HG03442 (cell line): ENCODE results near the gene MLXIP.
"Not testable (repeated sequence)": the region's sequence is repeated elsewhere in the genome, so short reads cannot be mapped to it uniquely, and the experiment has no call there.

ENCODE experiments used
- ATAC-seq: cut with Tn5 transposase; IDR thresholded peaks from one replicate; pipeline ENCODE4 v1.9.1; 2021; ENCODE audit warnings: mild to moderate bottlenecking, moderate library complexity; ENCODE audit not compliant: unreplicated experiment

Gene MLXIP

DNA sequence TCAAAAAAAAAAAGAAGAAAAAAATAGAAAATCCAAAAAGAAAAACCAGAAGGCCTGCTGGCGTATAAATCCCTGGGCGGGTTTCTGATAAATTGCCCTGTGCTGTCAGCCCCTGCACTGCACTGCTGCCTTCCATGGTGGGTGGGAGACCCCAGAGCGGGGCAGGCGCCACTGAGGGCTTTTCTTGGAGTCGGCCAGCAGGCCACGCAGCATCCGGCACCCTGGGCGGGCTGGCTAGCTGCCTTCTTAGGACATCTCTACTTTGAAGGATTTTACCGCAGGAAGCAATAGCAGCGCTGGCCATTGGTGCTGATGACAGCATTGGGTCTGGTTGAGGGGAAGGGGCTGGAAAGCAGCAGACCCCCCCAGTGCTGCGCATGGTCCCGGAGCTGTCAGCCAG lies 66.3 kb downstream of the MLXIP start:
- no peak for ATAC-seq

DNA sequence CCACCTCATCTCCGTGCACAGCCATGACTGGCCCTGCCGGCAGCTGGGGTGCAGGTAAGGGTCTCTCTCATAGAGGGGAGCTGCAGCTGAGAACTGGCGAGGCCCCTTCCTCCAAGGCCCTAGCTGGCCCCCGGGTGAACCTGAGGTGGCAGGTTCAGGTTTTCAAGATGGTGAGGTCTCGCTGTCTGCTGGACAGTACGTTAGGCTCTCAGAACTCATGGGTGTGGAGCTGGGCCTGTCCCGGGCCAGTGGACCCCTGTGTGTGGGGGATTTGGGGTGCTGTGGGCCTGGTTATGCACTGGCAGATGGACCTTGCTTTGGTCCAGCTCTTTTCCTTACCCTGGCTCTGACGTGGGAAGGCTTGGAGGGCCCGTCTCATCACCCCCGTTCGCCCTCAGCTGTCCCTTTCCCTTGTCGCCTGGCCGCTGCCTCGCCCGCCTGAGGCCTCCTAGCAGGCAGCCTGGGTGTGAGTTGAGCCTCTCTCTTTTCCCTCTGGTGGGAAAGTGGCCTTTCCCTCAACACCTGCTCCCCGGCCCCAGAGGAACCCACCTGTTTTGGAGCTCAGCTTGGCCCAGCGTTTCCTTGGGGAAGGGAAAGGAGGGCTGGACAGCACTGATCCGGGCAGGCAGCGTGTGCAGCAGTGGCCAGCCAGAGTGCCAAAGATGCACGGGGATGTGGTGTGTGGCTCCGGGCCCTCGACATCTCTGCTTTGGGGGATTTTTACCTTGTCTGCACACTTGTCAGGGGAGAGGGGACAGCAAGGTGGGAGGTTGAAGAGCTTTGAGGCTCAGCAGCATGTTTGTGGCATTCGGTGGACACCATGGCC lies 67.2 kb downstream of the MLXIP start:
- ATAC-seq, result no peak

DNA sequence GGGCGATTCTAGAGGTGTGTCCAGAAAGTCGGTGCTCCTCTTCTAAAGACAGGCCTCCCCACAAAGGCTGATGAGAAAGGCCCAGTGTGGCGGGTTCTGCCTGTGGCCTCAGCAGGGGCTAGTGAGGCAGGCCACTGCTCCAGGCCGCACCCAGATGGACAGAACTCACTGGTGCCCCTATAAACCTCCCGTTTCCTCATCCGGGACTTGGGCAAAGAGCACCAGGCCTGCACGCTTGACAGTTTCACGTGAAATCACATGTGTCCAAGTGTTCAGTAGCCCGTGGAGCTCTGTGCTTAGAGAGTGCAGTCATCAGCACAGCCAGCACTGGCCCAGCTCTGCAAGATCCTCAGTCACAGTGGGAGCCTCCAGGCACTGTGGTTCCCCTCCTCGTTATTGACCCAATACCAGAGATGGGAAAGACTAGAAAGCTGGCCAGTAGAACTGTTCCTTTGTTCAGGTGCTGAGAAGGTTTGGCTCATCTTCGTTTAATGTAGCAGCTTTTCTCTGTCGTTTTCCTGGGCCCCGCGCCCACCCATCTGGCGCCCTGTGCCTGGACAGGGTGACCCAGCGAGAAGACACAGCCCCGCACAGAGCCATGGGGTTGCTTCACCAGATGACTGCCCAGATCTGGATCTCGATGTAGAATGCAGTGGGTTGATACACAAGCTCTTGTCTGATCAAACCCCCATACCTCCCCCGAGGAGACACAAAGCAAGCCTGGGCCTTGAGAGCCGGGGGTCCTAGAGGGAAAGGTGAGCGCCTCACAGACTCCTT lies 69.1 kb downstream of the MLXIP start:
- ATAC-seq, result no peak

DNA sequence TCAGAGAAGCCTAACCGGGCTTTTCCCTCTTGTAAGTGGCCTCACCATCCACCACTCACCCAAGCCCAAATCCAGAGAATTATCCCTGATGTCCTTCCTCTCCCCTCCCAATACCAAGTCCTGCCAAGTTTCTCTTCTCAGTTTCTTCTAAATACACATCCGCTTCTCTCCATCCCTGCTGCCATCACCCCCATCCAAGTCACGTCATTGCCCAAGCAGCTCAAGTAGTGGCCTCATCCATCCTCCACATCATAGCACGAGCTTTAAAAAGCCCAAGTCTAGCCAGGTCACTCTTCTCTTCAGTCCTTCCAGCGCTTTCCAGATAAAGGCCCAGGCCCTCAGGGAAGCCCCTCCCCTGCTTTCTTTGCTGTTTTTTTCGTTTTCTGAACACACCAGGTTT lies 70.1 kb downstream of the MLXIP start:
- ATAC-seq, result no peak

DNA sequence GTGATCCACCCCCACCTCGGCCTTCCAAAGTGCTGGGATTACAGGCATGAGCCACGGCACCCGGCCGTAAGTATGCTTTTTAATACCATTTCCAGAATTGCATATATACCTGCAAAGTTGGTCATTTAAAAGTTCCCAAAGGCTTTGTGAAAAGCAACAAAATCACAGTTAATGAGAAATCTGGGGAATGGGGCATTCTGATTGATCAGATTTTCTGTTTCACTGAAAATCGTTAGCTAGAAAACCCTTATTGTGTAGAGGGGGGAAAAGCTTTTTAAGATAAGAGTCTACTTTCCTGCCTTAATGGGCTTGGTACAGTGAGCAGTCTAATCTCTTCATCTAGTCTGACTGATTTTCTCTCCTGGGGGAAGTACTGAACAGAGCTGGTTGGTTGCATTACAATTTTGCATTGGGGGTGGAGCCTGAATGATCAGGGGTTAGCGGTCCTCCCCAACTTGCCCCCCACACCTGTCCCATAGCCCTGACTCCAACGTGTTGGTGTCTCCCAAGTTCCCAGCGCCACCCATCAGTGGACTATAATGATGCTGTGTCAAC lies 71.6 kb downstream of the MLXIP start:
- no peak for ATAC-seq

DNA sequence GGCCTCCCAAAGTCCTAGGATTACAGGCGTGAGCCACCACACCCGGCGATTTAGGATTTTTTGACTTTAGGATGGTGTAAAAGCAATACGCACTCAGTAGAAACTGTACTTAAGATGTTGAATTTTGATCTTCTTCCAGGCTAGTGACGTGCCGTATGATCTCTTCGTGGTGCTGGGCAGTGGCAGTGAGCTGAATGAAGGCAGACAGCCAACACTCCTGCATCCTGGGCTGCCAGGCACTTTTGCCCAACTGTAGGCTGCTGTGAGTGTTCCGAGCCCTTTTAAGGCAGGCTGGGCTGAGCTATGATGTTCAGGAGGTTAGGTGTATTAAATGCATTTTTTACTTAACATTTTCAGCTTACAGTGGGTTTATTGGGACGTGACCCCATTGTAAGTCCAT lies 74.2 kb downstream of the MLXIP start:
- no peak for ATAC-seq

DNA sequence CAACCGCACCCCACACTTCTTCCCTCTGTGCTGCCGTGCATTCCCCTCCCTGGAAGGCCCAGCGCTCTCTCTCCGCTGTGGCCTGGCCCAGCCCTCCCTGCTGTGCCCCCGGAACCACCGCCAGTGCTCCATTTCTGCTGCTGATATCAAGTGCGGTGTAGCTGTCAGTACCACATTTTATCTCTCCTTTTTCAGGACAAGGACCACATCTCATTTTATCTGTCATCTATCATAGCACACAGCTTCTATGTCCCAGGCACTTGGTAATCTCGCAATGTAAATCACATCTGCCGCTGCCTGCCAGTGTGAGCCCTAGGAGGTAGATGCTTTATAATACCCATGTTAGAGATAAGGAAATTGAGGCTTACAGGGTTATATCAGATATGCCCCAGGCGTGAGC lies 77.1 kb downstream of the MLXIP start:
- no peak for ATAC-seq

DNA sequence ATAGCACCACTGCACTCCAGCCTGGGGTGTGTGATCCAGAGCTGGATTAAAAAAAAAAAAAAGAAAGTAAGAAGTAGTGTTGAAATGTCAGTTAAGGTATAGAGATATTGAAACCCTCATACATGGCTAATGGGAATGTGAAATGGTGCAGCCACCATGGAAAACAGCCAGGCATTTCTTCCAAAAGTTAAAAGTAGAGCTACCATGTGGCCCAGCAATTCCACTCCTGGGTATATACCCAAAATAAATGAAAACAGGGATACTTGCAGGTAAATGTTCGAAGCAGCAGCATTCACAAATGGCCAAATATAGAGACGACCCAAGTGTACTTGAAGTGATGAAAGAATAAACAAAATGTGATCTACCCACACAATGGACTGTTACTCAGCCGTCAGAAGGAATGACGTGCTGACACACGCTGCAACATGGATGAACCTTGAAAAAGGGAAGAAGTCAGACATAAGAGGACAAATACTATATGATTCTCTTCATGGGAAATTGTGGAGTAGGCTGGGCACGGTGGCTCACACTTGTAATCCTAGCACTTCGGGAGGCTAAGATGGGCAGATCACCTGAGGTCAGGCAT lies 80.2 kb downstream of the MLXIP start:
- ATAC-seq, result no peak

DNA sequence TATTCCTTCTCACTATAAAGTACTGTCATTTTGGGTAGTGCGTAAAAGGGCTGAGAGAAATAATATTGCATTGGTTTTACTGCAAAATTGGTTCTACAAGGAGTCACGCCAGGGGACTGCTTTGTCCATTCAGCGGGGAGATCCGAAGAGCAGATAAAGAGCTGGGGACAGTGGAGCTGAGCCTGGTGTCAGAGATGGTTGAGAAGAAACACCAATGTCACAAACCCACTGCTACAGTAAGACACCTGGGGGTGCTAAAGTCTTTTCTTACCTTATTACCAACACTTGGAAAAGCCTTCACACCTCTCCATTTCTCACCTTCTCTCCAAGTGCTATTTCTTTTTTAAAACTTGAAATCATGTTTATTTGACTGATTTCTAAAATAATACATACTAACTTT lies 81.3 kb downstream of the MLXIP start:
- ATAC-seq, result no peak

DNA sequence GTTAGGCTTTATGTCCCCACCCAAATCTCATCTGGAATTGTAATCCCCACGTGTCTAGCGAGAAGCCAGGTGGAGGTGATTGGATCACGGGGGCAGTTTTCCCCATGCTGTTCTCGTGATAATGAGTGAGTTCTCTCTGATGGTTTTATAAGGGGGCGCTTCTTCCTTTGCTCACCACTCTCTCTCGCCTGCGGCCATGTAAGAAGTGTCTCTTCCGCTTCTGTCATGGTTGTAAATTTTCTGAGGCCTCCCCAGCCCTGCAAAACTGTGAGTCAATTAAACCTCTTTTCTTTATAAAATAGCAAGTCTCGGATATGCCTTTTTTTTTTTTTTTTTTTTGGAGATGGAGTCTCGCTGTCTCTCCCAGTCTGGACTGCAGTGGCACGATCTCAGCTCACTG lies 82.2 kb downstream of the MLXIP start:
- no peak for ATAC-seq

DNA sequence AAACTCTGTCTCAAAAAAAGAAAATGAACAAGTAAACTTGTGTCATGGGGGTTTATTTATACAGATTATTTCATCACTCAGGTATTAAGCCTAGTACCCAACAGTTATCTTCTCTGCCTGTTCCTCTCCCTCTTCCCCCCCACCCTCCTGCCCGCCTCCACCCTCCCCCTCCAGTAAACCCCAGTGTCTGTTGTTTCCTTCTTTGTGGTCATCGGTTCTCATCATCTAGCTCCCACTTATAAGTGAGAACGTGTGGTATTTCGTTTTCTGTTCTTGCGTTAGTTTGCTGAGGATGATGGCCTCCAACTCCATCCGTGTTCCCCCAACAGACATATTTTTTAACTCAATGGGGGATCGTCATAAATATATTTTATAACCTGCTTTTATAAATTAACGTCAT lies 83.1 kb downstream of the MLXIP start:
- no peak for ATAC-seq

DNA sequence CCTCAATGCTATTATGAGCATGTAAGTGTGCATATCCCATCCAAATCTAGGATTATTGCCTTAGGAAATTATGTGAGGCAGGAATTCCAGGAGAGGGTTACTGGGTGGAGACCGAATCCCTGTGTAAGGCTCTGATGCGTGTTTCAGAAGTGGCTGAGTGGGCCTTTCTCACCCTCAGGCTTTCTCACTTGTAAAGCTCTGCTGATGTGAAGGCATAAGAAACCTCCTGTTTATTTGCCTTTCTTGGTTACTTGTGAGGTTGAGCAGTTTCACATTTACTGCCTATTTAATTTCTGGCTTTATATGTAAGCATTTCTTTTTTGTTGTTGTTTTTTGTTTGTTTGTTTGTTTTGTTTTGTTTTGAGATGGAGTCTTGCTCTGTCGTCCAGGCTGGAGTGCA lies 84.4 kb downstream of the MLXIP start:
- no peak for ATAC-seq

DNA sequence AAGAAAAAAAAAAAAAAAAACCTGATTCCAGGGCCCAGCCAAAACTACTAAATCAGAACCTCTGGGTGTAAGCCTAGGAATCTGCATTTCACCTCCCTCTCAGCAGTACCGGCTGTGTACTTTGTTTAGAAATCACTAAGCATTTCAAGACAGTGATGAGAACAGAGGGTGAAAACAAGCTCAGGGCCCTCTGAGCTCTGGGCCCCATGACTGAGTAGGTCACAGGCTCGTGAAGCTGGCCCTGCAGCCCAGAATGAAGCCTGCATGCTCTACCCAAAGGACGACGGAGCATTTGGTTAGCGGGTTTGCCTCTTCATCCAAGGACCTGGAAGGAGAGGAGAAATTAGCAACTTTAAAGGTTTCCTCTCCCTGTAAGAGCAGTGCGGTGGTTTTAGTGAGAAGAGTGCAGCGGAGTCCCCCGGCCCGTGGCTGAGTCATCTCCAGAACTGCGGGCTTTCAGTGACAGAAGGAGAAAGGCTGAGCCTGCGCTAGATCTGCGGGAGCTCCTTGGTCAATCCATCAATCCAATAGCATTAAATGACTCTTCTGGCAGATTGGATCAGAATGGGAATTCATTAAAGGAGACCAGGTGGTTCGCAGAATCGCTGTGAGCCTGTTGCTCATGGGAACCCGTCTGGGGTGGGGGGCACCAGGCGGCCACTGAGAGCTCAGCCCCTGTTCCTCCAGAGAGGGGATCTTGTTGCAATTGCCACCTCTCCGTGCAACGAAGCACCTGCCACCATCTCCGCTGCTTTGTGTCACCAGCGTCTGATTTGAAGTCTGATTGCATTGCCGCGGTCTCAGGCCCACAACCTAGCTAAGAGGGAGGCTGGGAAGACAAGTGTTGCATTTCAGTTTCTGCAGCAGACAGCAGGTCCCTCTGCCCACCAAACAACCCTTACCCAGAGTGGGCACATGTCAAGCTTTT lies 88.1 kb downstream of the MLXIP start:
- peak; percentile 45 for ATAC-seq

DNA sequence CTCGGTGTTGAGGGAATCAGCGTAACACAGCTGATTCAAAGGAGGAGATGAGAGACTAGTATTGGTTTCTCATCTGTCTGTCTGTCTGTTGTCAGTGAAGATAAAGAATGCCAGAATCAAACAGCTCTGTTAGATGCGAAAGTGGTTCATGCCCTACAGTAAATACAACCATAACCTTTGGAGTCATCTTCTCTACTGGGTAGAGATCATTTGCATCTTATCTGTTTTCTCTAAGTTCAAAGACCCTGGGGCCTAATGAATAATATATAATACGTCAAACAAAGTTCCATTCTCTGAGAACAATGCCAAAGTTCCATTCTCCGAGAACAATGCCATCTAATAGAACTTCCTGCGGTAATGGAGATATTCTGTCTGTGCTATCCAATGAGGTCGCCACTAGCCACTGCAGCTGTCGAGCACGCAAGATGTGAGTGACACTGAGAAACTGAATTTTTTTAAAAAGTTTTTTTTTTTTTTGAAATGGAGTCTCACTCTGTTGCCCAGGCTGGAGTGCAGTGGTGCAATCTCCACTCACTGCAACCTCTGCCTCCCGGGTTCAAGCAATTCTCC lies 88.9 kb downstream of the MLXIP start:
- ATAC-seq, result no peak

DNA sequence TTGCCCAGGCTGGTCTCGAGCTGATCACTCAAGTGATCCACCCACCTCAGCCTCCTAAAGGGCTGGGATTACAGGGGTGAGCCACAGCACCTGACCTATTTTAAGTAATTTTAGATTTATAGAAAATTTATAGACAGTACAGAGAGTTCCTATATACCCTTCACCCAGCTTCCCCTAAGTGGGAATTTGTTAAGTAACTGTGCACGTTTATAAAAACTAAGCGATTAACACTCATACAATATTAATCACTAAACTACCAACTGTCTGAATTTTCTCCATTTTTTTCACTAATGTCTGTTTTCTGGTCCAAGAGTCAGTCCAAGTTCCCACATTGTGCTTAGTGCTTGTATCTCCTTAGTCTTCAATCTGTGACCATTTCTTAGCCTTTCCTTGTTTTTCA lies 89.9 kb downstream of the MLXIP start:
- no peak for ATAC-seq

DNA sequence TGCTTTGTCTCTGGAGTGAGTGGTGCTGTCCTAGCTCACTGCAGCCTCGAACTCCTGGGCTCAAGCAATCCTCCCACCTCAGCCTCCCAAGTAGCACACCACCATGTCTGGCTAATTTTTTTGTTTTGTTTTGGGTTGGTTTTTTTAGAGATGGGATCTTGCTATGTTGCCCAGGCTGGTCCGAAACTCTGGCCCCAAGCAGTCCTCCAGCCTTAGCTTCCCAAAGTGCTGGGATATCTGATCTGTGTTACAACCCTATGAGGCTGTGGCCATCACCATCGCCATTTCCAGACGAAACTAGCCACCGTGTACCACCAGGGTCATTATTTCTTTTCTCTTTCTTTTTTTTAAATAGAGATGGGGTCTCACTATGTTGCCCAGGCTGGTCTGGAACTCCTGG lies 92.8 kb downstream of the MLXIP start:
- ATAC-seq, result no peak

DNA sequence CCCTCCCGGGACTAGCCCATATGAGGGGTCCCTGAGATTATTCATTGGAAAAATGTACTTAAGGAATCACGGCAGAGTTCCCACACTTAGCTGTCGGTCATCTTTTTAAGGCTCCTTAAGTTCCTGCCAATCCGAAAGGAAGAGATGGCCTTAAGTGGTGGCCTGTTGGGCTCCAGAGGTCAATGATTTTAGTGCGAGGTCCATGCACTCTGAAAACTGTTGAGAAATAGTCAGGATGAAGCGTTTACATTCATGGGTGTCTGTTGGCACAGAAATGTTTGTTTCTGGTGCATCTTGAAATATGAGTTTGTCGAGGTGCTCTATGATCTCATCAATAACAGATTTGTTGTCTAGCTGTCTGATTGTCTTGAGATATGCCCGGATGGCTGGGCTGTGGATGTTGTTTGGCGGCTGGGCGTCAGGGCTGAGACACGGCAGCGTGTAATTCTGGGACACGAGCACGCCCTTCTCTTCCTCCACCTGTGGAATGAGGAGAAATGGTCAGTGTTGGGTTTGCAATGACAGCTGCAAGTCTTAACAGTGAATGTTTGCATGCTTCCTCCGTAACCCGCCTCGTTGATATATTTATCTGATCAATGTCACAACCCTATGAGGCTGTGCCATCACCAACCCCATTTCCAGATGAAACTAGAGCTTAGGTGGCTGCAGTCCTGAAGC lies 93.8 kb downstream of the MLXIP start:
- ATAC-seq, result no peak

DNA sequence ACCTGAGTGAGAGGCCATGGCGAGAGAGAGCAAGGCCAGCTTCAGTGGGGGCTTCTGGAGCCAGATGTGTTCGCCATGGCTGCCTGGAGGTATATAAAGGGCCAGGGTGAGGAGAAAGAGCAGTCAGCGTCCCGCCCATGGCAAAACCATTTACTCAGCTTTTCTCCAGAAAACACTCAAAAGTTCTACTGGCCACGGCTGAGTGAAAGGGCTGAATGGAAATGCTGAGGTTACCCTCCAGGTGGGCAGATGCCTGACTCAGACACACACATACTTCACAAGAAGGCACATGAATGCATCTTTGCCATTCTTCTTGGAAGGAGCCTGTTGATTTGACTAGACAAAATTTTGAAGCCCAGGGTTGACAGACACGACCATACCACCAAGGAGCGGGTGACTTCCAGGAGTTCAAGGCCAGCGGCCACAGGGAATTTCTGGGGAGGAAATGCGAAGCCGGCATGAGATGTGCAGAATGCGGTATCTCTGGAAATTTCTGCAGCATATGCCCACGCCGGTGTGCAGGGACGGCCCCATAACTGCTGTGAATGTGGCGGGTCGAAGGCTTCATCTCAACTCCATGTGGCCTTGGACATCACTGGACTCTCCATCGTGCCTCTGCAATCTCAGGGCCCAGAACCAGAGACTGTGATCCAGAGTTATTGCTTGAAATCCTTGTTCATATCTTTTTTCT lies 95.7 kb downstream of the MLXIP start, which contains the start of gene IL31:
TSS of gene IL31 (minus strand) at position 67 of the 691 bp plus-strand sequence. CDS start at position 18, 49 bp downstream.
- ATAC-seq, result no peak

DNA sequence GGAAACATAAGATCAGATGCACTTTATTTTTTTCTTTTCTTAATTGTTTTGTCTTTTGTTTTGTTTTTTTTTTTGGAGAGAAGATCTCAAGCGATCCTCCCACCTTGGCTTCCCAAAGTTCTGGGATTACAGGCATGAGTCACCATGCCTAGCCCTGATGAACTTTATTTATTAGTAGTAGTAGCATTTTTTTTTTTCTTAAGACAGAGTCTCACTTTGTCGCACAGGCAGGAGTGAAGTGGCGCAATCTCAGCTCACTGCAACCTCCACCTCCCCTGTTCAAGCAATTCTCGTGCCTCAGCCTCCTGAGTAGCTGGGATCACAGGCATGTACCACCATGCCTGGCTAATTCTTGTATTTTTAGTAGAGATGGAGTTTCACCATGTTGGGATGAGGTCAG lies 97.9 kb downstream of the MLXIP start:
- ATAC-seq, result not testable (repeated sequence)
